HFFc6 (cell line): Measurements from ENCODE around the gene RFTN1. TPM values are rescaled to one million over a fixed set of nuclear protein-coding genes. Genes with fewer than 3 reads are reported as not detected.

Experiments
- DNase-seq: peaks from one replicate; pipeline ENCODE4 v3.0.0-alpha.2; 2018
- H3K27ac Mint-ChIP-seq: 2 replicates; pipeline ENCODE4 v1.8.0; 2020; ENCODE audit warnings: mild to moderate bottlenecking, mixed read lengths
- H3K27me3 Mint-ChIP-seq: 2 replicates; pipeline ENCODE4 v1.8.0; 2021; ENCODE audit warnings: mild to moderate bottlenecking, moderate library complexity, mixed read lengths; ENCODE audit not compliant: insufficient read depth
- H3K36me3 Mint-ChIP-seq: 2 replicates; pipeline ENCODE4 v1.8.0; 2021; ENCODE audit warnings: low read depth, mixed read lengths
- H3K4me1 Mint-ChIP-seq: 2 replicates; pipeline ENCODE4 v1.8.0; 2020; ENCODE audit warnings: low read depth, mixed read lengths
- H3K4me3 Mint-ChIP-seq: 2 replicates; pipeline ENCODE4 v1.8.0; 2020; ENCODE audit warnings: mild to moderate bottlenecking, moderate library complexity, mixed read lengths
- H3K9me3 Mint-ChIP-seq: 2 replicates; pipeline ENCODE4 v1.8.0; 2020; ENCODE audit warnings: mild to moderate bottlenecking, mixed read lengths
- total RNA-seq, 6 experiments: library from RNA; stranded (reverse); fragmentation: NEBNext Ultra II Directional; extraction: Animal tissue kit (Norgen Biotek cat#: 25700); gene quantifications; 2 replicates in 1 of 6; 3 replicates in 5 of 6; pipeline ENCODE4 v1.2.3, GENCODE V29; 2021
- TF ChIP-seq, protein P1 (sequence below): fragments of 200-600 bp; sonication (generic); IDR thresholded peaks from 2 replicates; pipeline ENCODE4 v1.5.0; 2021; ENCODE audit warnings: antibody characterized with exemption, mild to moderate bottlenecking

RFTN1 gene
- total RNA-seq, 6 experiments from 2014 or later: 53.4 to 62.4 (median 57.4) TPM

DNA sequence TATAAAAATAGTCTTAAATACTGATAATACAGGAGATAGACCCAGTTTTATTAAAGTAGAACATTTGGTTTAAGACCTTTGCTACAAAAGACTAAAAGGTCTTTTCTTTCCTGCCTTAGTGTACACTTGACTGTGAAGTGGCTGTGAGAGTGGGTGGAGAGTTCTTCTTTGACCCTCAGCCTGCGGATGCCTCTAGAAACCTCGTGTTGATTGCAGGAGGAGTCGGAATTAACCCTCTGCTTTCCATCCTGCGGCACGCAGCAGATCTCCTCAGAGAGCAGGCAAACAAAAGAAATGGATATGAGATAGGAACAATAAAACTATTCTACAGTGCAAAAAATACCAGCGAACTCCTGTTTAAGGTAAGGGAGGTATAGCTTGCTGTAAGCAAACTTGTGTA lies 212.0 kb downstream of the RFTN1 start:
- peaks cover 32% of the 10 kb centered on the region for H3K36me3 Mint-ChIP-seq
- H3K27ac Mint-ChIP-seq: no peak overlapping the region
- no peaks in the 10 kb centered on the region; the same call in 1 of the 2 replicates for H3K27me3 Mint-ChIP-seq

DNA sequence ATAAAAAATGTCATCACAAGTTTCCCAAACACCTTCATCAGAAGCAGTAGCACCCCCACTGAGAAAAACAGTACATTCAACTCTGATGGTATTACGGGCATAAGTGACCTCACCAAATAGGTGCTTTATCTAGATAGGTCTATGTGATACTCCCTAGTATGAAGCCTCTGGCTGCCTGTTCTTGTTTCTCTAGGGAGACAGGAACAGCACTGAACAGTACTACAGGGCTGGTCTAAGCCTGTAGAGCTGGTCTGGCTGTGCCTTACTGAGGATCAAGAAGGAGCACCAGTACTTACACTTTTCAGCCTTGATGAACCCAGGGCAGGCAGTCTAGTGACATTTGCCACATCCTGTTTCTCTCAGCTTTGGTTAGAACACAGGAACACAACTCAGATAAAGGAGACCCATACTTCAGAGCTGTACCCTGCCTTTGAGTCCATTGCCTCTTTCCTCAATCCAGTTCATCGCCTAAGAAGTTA lies 212.6 kb downstream of the RFTN1 start:
- no peaks in the 10 kb centered on the region; the same call in 1 of the 2 replicates for H3K27me3 Mint-ChIP-seq
- no peak for DNase-seq
- H3K4me3 Mint-ChIP-seq: no peak overlapping the region
- no peak overlapping the region for H3K27ac Mint-ChIP-seq
- no peaks in the 10 kb centered on the region for H3K9me3 Mint-ChIP-seq
- H3K4me1 Mint-ChIP-seq: peaks cover 4% of the 10 kb centered on the region; the same call in 1 of the 2 replicates
- TF ChIP-seq, protein P1, sequence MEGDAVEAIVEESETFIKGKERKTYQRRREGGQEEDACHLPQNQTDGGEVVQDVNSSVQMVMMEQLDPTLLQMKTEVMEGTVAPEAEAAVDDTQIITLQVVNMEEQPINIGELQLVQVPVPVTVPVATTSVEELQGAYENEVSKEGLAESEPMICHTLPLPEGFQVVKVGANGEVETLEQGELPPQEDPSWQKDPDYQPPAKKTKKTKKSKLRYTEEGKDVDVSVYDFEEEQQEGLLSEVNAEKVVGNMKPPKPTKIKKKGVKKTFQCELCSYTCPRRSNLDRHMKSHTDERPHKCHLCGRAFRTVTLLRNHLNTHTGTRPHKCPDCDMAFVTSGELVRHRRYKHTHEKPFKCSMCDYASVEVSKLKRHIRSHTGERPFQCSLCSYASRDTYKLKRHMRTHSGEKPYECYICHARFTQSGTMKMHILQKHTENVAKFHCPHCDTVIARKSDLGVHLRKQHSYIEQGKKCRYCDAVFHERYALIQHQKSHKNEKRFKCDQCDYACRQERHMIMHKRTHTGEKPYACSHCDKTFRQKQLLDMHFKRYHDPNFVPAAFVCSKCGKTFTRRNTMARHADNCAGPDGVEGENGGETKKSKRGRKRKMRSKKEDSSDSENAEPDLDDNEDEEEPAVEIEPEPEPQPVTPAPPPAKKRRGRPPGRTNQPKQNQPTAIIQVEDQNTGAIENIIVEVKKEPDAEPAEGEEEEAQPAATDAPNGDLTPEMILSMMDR: no peak
- peaks cover 36% of the 10 kb centered on the region for H3K36me3 Mint-ChIP-seq

More for the DNA sequence above, 212.0 kb downstream of the RFTN1 start:
- no peak for DNase-seq
- Mint-ChIP-seq H3K4me3 (no peak overlapping the region), H3K9me3 (no peaks in the 10 kb centered on the region), H3K4me1 (peaks cover 4% of the 10 kb centered on the region; the same call in 1 of the 2 replicates)
- TF ChIP-seq, protein P1: no peak

DNA sequence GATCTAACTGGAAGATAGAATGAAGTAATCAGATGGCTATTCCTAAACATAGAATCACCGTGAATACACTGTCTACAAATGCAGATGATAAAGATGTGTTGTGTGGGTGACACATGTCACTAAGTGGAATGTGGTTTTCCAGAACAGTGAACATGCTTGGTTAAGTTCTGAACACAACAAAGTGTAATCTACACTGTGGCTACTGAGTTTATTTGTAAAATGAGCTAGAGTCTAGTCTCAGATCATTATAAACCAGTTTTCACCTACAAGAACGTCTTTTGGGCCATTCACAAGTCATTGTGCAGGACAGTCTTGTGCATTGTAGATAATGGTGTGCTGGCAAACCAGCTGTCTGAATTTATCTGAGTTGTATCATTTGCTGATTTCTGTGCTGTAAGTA lies 213.2 kb downstream of the RFTN1 start:
- no peaks in the 10 kb centered on the region; the same call in 1 of the 2 replicates for H3K27me3 Mint-ChIP-seq

DNA sequence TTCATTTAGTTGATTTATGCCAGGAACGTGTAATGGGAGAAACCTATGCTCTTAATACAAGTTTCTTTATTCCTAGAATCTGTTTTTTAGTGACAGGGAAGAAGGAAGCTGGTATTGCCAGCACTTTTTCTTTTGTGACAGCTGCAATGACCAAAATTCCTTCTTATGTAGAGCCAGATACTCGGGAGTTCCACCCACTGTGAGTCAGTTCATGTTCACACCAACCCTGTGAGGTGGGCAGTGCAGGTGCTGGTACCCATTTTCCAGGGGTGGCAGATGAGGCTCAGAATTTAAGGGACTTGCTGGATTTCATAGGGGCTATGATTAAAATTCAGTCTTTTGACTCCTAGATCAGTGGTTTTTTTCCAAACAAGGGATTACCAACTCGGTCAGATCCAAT lies 213.8 kb downstream of the RFTN1 start:
- no peak for DNase-seq
- TF ChIP-seq, protein P1: no peak
- Mint-ChIP-seq H3K4me1 (peaks cover 15% of the 10 kb centered on the region), H3K4me3 (no peak overlapping the region), H3K9me3 (no peaks in the 10 kb centered on the region), H3K27me3 (no peaks in the 10 kb centered on the region), H3K27ac (no peak overlapping the region), H3K36me3 (peaks cover 33% of the 10 kb centered on the region)

More for the DNA sequence above, 213.2 kb downstream of the RFTN1 start:
- Mint-ChIP-seq H3K9me3 (no peaks in the 10 kb centered on the region), H3K4me1 (peaks cover 9% of the 10 kb centered on the region), H3K27ac (no peak overlapping the region), H3K4me3 (no peak overlapping the region), H3K36me3 (peaks cover 32% of the 10 kb centered on the region)
- TF ChIP-seq, protein P1: no peak
- no peak for DNase-seq

DNA sequence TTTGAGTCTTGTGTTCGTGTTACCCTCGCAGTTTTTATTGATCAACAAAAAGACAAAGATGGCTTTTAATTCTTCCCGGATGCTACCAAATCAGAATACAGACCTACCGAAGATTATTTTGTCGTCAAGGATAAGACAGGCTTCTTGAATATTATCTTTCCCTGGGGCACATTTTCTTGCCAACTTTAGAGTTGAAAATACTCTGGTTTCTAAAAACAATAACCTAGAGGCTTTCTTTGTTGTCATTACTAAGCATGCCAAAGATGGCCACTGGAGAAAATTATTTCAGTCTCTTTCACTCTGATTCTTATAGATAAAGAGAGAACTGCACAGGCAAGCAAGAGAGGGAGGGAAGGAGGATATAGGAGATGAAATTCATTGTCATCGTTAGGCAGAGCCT lies 214.6 kb downstream of the RFTN1 start:
- H3K36me3 Mint-ChIP-seq: peaks cover 36% of the 10 kb centered on the region
- TF ChIP-seq, protein P1: no peak
- no peak overlapping the region for H3K4me3 Mint-ChIP-seq

More for the DNA sequence above, 214.6 kb downstream of the RFTN1 start:
- peaks cover under 1% of the 10 kb centered on the region for H3K9me3 Mint-ChIP-seq
- peaks cover 17% of the 10 kb centered on the region for H3K4me1 Mint-ChIP-seq
- H3K27me3 Mint-ChIP-seq: no peaks in the 10 kb centered on the region
- no peak overlapping the region for H3K27ac Mint-ChIP-seq
- DNase-seq: no peak
